ENCODE data around the gene SLC2A9. TPM values are rescaled to one million over a fixed set of nuclear protein-coding genes. Genes with fewer than 3 reads are reported as not detected.
"Not testable (repeated sequence)": the region's sequence is repeated elsewhere in the genome, so short reads cannot be mapped to it uniquely, and the experiment has no call there.

The SLC2A9 gene
- polyA plus RNA-seq, 4 donors = 9.2 to 10.6 (median 10.3) TPM

DNA sequence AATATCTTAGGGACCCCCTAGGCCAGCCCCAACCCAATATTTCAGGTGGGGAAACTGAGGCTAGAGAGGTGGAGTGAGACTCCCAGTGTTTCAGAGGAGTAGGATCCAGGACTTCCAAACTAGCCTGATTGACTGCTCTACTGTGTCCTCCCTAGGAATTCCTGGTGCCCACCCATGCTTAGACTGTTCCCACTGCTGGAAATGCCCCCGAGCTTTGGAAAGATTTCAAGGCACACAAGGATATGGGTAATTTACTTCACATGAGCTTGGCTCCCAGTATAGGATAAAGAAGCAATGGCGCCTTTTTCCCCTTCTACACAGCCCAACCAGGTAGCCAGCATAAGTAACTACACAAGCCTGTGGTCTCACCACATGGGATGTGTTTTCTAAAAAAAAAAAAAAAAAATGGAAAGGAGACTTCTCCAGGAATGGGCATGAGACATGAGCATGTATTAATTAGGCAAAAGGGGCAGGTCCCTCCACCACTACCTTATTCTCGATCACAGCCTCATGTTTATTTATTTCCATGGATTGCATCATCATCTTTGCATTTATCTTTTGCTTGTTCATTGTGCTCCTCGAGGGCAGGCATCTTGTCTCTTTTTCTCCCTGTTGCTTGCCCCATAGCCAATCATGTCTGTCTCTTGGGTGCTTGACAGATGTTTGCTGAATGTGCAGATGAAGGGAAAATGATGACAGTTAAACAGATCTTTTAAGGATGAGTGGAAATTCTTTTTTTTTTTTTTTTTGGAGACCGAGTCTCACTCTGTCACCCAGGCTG is 173.1 kb downstream of the SLC2A9 start:
- peak in 2 of 4 donors; percentile 58 to 63 for DNase-seq (ENCODE audit: low read depth in 4 of 4, low spot score in 3 of 4)

DNA sequence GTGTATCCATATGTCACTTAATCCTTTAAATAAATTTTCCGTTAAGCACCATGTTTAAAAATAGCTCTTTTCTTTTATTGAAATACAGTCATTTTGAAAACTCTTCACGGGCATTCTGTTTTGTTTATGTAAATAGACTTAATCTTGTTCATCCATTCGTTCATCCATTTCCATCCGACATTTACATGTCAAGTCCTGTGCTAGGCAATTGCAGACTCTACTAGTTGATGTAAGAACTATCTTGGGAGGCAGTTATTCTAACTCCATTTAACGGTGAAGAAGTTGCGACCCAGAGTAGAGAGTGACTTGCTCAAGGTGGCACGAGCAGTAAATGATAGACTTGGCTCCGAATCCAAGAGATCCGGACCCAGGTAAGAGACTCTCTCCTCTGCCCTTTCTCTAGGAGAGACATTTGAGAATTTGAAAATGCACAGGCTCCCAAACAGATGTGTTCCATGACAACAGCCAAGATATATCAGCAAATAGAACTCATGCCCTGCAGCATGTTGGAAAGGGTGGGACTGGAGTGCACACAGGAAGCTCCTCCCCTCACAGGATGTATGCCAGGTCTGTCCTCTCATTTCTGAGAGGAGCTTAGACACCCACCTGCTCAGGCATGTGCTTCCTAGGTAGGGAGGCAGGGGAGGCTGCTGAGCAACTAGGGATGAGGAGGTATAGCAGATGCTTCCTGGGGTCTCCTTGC is 175.4 kb downstream of the SLC2A9 start:
- DNase-seq (ENCODE audit: low read depth in 4 of 4, low spot score in 3 of 4) = no peak

DNA sequence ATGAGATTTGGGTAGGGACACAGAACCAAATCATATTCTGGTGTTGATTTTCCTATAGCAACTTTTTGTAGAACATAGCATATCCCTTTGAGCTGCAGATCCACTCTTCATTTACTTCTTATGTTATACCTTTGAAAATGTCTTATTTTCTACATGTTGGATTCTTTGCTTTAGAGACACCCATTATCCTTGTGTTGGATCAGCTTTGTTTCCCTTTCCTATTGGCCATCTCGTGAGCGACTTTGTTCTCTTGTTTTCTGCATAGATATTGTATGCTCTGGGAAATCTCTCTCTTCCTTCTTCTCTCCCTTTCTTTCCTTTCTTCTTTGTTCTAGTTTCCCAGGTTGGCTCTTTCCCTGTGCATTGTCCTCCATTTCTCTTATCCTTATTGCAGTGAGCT is 180.2 kb downstream of the SLC2A9 start:
- DNase-seq (ENCODE audit: low read depth in 4 of 4, low spot score in 3 of 4) = no peak

DNA sequence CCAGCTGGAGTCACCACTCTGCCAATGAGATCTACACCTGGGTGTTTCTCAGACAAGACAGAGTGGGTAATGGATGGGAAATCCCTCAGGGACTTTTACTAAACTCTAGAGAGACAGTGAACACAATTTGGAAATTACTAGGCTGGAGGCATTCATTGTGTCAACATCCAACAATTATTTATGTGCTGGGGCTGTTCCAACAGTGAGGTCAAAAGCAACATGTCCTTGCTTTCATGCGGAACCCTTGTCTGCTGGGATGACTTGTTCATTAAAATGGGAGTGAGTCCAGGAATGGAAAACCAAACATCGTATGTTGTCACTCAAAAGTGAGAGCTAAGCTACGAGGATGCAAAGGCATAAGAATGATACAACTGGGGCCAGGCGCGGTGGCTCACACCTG is 185.9 kb downstream of the SLC2A9 start:
- DNase-seq (ENCODE audit: low read depth in 4 of 4, low spot score in 3 of 4) = peak in 1 of 4 donors; percentile 16

DNA sequence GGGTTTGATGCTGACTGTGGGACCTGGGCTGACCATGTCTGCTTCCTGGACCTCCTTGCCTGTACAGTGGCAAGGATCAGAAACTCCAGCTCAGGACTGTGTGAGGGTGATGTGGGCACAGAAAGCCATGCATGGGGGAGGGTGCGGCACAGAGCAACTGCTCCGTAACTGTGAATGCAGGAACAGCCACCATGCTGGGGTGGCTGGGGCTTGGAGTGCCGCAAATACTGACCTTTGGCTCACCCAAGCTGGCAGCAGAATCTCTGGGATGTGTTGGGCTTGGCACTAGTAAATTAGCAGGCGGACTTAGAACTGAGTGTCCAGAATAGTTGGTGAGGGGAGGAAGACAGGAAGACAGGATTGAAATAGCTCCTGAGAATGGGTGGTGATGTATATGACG is 187.9 kb downstream of the SLC2A9 start:
- no peak for DNase-seq (ENCODE audit: low read depth in 4 of 4, low spot score in 3 of 4)

DNA sequence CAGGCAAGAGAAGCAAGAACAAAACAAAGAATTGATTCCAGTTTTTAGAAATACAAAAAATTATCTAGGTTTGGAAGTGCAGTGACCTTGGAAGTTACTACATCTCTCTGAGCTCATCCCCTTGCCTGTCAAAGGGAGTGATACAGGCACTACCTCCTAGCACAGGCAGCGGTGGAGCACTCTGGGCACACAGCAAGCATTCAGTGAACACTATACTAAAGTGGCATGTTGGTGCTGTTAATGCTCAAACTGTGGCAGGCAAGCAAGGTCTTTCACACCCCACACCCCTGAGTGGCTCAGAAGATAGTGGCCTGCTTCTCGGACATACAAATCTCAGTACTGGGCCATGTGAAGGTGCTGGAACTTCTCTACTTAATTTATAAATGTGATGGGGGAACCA is 188.7 kb downstream of the SLC2A9 start:
- DNase-seq (ENCODE audit: low read depth in 4 of 4, low spot score in 3 of 4) = no peak

DNA sequence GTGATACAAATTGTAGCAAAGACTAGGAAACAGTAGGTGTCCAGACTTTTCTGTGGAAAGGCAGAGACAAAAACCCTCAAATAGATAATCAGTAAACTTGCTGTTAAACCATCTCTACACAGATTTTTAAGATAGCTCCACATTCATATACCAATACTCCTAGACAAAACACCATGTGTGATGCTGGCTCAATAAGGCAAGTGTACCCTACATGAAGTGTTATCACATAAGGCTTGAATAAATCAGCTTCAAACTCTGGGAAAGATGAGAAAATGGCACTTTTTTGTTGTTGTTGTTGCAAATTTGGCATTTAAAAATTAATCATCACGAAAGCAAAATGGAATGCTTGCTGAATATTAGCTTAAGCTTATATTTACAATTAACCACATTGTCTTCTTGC is 194.7 kb downstream of the SLC2A9 start:
- no peak for DNase-seq (ENCODE audit: low read depth in 4 of 4, low spot score in 3 of 4)

DNA sequence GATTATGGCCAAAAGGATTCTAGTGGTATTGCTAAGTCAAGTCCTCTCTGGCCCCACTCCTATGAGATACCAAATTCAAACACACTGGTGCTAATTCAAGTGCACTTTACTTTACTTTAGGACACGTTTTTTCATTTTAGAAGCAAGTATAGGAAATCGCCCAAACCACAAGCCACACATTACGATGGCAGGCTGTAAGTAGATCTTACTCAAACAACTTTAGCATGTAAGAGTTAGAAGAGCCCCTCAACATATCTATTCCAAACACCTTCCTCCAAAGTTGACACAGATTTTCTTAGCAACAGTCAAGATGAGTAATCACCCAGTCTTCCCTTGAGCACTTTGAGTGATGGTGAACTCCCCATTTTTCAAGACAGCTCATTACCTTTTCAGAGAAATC is 196.2 kb downstream of the SLC2A9 start:
- DNase-seq (ENCODE audit: low read depth in 4 of 4, low spot score in 3 of 4) = no peak

DNA sequence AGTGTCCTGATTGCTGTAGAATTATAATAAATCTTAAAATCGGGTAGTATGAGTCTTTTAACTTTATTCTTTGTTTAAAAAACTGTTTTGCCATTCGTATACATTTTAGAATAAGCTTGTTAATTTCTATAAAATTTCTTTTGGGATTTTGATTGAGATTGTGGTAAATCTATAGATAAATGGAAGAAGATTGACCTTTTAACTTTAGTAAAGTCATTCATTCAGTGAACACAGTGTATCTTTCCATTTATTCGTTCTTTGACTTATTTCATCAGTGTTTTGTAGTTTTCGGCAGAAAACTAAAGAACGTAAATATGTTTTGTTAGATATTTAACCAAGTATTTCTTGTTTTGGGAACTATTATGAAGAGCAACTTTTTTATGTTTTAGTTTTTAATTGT is 201.0 kb downstream of the SLC2A9 start:
- DNase-seq (ENCODE audit: low read depth in 4 of 4, low spot score in 3 of 4) = no peak

DNA sequence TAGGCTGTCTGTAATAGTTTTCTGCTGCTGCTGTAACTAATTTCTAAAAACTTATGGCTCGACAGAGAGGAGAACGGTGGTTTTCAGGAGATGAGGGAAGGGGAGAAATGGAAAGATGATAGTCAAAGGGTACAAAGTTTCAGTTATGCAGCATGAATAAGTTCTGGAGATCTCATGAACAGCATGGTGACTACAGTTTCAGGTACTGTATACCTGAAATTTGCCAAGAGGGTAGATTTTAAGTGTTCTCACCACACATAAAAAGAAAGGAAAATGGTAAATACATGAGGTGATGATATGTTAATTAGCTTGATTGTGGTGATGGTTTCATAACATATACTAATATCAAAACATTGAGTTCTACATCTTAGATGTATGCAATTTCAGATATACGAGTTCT is 205.0 kb downstream of the SLC2A9 start:
- DNase-seq (ENCODE audit: low read depth in 4 of 4, low spot score in 3 of 4) = no peak

DNA sequence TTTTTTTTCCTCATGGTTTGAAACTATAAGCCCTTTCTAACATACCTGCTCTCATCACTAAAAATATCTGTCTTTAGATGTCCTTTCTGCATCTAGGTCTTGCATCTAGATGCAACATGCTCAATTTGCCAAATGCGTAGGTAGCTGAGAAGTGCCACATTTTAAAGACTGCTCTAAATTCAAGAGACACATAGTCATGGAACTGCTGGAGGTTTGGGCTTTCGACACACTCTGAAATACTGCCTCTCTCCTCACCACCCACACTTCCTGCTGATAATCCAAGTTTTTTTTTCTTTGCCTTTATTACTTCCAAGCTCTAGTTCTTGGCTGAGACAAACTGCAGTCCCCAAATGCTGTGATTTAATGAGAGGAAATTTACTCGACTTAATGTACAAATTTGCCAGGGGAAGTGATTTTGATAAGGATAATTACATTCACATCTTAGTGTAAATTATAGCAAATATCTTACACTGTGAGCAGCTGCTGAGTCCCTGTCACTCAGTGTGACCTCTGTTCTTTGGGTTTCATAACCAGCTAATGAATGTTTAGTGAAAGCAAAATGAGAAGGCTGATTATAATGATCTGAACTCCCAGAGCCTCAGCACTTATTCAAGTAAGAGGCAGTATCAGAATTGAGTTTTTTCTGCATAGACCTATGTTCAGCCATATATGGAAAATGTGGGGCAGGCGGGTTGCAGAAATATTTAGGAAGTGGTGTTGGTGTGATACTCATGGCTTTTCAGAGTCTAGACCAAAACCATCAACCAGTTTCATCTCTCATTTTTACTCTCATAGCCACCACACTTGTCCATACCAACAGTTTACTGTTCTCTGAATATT is 208.6 kb downstream of the SLC2A9 start:
- no peak for DNase-seq (ENCODE audit: low read depth in 4 of 4, low spot score in 3 of 4)

DNA sequence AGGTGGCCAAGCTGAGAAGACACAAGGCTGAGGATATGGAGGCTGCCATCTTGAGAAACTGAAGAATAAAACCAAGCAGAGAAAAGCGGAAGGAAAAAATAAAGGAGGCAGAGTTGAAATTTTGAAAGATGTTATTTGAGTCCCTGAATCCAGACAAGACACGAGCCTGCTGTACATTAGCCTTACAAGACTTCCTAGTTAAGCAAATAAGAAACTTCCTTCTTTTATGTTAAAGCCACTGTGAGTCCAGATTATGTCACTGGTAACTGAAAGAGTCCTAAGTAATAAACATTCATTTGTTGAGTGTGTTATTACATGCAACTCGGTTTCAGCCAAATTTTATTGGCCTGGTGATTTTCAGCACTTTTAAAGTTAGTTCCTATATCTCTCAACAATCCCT is 209.5 kb downstream of the SLC2A9 start:
- no peak for DNase-seq (ENCODE audit: low read depth in 4 of 4, low spot score in 3 of 4)

DNA sequence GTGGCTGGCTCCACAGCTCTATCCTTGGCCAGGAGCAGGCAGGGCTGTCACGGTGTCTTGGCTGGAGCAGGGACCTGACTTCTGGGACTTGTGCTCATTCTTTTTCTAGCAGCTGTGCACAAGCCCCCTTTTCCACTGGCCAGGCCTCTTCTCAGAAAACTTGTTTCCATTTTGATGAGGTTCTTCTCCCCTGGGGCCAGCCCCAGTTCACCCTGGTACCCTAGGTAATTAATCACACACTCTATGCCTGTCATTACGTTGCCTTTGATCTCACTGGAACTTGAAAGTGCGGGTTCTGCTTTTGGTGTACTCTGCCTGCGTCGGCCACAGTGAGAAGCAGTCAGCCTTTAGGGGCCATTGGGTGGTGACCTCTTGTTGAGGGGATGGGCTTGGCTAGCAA is 213.2 kb downstream of the SLC2A9 start:
- DNase-seq (ENCODE audit: low read depth in 4 of 4, low spot score in 3 of 4) = no peak

DNA sequence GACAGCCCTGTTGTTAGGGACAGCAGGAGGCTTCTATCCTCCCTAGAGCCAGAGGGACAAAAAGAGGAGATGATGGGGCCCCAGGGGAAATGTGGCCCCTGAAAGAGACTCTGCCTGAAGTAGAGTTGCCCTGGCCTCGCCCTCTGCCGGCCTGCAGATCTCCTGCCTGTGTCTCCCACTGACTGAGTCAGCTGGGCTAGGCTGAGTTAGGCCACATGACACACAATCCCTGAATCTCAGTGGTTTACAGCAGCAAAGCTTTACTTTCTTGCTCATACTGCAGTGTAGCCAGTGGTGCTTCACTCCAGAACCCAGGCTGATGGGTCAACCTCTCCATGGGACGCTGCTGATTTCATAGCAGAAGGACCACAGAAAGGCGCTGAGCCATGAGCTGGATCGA is 216.4 kb downstream of the SLC2A9 start:
- DNase-seq (ENCODE audit: low read depth in 4 of 4, low spot score in 3 of 4) = no peak

DNA sequence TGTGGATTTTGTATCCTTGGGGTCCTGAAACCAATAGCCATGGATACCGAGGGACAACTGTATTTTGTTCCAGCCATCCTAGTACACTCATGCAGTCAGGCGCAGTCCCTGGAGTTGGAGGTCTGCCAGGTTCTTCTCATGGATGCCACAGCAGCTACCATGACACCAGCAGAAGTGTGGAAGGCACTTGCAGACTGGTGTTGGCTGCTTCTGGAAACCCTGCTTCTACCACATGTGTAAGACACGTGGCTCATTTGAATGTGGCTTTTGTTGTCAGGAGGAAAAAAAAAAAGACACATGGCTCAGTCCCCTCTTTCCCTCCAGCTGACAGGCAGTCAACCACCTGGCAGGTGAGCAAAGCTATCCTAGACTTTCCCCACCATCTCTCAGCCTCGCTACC is 220.4 kb downstream of the SLC2A9 start:
- no peak for DNase-seq (ENCODE audit: low read depth in 4 of 4, low spot score in 3 of 4)

DNA sequence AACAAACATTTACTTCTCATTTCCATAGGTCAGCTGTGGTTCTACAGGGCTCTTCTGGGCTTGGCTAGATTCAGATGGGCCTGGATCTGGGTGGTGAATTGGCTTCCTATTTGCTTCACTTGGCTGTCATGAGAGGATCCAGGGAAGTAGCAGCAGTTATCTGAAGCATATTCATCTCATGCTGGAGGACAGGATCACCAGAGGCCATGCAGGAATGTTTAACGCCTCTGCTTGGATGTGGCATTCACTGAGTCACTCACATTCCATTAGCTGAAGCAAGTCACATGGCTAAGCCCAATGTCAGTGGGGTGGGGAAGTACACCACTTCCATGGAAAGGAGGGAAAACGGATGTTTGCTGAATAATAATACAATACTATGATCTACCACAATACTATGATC is 224.7 kb downstream of the SLC2A9 start:
- DNase-seq (ENCODE audit: low read depth in 4 of 4, low spot score in 3 of 4) = not testable (repeated sequence)

DNA sequence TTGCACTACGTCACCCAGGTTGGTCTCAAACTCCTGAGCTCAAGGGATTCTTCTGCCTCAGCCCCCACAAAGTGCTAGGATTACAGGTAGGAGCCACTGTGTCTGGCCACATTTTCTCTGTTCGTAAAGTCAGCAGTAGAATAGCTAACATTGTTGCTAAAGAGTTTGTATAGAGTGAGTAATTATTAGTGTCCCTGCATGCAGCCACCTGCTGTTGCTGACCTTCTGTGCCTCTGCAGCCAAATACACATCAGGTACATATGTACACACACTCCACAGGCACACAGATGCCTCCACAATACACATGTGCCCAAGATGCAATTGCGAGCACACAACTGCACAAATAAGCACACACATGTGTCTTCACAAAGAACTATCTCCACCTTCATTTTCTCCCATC is 228.9 kb downstream of the SLC2A9 start:
- no peak for DNase-seq (ENCODE audit: low read depth in 4 of 4, low spot score in 3 of 4)

DNA sequence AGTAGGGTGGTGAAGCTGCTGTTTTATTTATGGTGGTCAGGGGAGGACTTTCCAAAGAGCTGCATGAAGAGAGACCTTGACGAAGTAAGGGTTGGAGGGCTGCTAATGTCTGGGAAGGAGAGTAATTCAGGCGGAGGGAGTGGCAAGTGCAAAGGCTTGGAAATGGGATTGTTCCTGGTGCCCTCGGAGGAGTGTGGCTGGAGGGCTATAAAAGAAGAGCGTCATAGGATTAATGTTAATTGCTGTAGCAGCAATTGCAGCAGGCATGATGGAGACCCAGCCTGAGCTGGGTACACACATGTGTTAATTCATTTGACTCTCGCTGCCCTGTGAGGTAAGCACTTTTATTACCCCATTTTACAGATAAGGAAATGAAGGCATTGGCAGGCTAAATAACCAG is 235.4 kb downstream of the SLC2A9 start:
- DNase-seq (ENCODE audit: low read depth in 4 of 4, low spot score in 3 of 4) = not testable (repeated sequence)

DNA sequence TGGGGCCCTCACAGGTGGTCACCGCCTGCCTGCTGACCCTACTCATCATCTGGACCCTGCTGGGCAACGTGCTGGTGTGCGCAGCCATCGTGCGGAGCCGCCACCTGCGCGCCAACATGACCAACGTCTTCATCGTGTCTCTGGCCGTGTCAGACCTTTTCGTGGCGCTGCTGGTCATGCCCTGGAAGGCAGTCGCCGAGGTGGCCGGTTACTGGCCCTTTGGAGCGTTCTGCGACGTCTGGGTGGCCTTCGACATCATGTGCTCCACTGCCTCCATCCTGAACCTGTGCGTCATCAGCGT is 239.2 kb downstream of the SLC2A9 start:
- no peak for DNase-seq (ENCODE audit: low read depth in 4 of 4, low spot score in 3 of 4)

DNA sequence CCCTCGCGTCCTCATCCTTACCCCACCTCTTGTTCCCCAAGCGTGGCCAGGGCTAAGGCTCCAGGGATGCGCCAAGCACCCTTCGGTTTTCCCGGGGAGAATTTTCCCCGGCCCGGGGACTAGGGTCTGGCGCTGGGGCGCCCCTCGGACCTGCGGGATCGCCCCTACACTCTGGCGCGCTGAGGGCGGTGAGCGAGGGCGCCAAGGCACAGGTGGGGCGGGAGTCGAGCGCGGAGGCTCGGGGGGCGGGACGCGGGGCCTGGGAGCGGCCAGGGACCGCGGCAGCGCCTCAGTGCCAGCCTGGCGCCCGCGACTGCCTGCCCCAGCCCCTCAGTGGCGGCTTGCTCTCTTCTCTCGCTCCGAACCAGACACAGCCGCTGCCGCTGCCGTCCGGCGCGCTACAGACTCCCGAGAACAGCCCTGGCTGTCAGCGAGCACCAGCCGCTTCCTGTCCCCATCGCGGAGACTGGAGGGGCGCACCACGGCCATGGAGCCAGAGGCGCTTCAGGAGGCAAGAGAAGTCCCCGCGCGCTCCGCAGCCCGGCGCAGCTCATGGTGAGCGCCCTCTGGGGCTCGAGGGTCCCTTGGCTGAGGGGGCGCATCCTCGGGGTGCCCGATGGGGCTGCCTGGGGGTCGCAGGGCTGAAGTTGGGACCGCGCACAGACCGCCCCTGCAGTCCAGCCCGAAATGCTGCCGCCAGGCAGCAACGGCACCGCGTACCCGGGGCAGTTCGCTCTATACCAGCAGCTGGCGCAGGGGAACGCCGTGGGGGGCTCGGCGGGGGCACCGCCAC is 239.8 kb downstream of the SLC2A9 start, which contains the start of gene DRD5:
Gene DRD5, plus strand, starts transcription at position 292 of the 793 bp plus-strand sequence. Its CDS starts 396 bp downstream, at position 688.
- peak in 1 of 4 donors; percentile 7 for DNase-seq (ENCODE audit: low read depth in 4 of 4, low spot score in 3 of 4)

All from right renal pelvis (tissue), 4 donors.